Lung microvascular endothelial cell (primary cell): ENCODE measurements around the gene ATP6V0E1. TPM values are rescaled to one million over a fixed set of nuclear protein-coding genes. Genes with fewer than 3 reads are reported as not detected.
"Not testable (repeated sequence)": the region's sequence is repeated elsewhere in the genome, so short reads cannot be mapped to it uniquely, and the experiment has no call there.

Experiments
- DNase-seq, 2 donors: peaks; one replicate each; pipeline versions ENCODE4 v3.0.0 to v3.0.0-alpha.2; 2010; ENCODE audit warnings: low read depth in 2 of 2
- total RNA-seq: library from RNA; depleted of rRNA; stranded (reverse); fragments of >200 nt; gene quantifications from 2 replicates; pipeline ENCODE4 v1.2.1, GENCODE V29; 2014

The ATP6V0E1 gene
- total RNA-seq, 1 donor from 2014 or later, result 553 TPM

DNA sequence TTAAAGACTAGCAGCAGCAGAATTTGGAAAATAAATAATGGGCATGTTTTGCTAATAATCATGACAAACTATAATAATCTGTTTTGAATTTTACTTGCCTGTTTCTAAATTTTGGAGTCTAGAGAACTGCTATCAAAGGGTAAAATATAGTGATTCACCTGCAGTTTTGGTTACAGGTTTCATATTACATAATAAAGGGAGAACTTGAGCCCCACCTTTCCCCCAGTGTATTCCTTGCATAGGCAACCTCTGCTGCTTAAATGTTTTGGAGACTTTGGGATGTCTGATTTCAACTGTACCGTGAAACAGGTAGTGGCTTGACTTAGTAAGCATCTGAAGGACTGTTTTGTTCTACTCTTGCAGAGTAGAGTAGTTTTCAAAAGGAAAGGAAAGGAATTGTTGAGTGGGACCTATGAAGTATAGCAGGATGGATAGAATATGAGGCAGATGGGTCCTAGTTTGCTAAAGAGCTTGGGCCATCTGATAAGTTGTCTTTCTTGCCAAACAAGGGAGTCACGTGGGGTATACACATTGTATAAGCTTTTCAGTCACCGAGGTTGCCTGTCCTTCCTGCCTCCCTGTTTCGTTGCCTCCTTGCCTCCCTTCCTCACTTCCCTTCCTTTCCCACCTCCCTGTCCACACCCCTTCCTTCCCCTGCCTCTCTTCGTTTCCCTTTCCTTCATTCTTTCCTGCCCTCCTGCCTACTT lies 91.7 kb downstream of the ATP6V0E1 start:
- no peak for DNase-seq

GRCh38 chr5:173075970-173076369 lies 92.4 kb downstream of the ATP6V0E1 start:
- no peak for DNase-seq

DNA sequence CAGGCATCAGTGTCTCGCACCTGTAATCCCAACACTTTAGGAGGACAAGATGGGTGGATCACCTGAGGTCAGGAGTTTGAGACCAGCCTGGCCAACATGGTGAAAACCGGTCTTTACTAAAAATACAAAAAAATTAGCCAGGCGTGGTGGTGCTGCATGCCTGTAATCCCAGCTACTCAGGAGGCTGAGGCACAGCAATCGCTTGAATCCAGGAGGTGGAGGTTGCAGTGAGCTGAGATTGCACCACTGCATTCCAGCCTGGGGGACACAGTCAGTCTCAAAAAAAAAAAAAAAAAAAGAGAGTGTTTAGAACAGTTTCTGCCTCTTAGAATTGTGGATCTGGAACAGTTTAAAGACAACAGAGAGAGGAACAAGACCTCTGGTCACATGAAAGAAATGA lies 92.9 kb downstream of the ATP6V0E1 start:
- DNase-seq, result not testable (repeated sequence)

- no peak for DNase-seq
Observed at GRCh38 chr5:173078878-173079277, 95.3 kb downstream of the ATP6V0E1 start.

Other genes with a start within 250 kb of the ATP6V0E1 start
- 81.3 and 357 TPM in 2 replicates for gene DUSP1, start 212.6 kb upstream of the ATP6V0E1 start, total RNA-seq
- 51.0 and 81.3 TPM in 2 replicates for gene ERGIC1, start 149.5 kb upstream of the ATP6V0E1 start, total RNA-seq
- 27.2 and 28.4 TPM in 2 replicates for gene RPL26L1, start 24.3 kb upstream of the ATP6V0E1 start, total RNA-seq
- gene CREBRF, start 72.6 kb downstream of the ATP6V0E1 start, total RNA-seq, result 14.8 and 26.4 TPM in 2 replicates
- 11.6 and 15.9 TPM in 2 replicates for gene BNIP1, start 160.8 kb downstream of the ATP6V0E1 start, total RNA-seq